Activated CD8-positive, alpha-beta memory T cell treated with anti-CD3 and anti-CD28 coated beads, Interleukin-2, amount 50 U/mL, for 24 hours (primary cell): ENCODE results near the gene TNKS1BP1.
A peak's percentile ranks its signal among the peaks of the same experiment; 100 is the strongest.
"Not testable (repeated sequence)": the region's sequence is repeated elsewhere in the genome, so short reads cannot be mapped to it uniquely, and the experiment has no call there.

Experiments used
- DNase-seq: peaks from one replicate; pipeline ENCODE4 v3.0.0-alpha.2; 2020; ENCODE audit errors: extremely low read depth

TNKS1BP1 gene

DNA sequence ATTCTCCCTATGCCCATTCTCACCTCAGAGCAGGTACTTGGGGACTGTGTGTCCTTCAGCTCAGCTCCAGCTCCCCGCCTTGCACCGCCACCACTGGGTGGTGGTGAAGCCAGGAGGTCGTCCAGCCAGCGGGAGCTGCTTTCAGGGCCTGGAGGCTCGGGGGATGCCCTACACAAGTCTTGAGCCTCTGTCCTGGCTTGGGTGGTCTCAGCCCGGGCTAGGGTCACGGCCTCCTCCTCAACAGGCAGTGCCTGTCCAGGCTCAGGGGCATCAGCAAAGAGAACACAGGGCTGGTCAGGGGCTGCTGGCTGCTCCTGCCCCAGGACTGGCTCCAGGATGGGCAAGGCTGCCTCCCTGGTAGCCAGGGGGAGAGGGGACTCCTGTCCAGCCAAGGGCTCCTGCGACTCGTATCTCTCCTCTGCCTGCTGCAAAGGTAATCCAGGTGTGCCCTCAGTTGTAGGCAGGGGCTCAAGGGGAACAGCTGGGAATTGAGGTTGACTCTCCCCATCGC lies 12.2 kb downstream of the TNKS1BP1 start:
- DNase-seq, result no peak

DNA sequence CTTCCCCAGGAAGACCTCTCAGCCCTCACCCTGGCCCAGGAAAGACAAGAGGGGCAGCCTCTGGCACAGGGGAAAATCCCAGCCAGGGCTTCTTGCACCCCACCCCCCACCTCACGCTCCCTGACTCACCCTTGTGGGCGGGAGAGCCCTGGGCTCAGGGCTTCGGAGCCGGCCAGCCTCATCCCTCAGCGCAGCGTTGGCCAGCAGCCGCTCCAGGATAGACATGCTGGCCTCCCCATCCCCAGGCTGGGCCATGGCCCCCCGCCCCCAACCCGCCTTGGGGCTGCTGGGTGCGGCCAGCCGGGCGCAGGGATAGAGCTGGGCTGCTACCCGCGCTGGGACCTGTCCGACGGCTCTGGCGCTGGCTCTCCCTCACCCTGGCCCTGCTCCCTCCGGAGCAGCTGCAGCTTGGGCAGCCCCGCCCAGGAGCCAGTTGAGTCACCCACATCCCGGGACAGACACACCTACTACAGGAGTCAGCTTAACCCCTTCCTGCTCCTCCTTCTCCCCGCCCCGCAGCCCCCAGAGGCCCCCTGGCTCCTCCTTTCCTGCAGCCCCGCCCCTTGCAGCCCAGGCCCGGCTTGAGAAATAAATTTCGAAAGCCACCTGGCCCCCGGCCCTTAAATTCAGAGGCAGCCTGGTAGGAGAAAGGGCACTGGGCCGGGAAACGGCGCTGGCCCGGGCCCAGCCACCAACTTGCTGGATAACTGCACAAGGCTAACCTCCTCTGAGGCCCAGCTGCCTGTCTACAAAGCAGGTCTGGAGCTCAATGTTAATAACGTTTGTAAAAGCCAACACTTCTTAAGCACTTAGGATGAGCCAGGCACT lies 13.4 kb downstream of the TNKS1BP1 start:
- DNase-seq, result peak; percentile 37

DNA sequence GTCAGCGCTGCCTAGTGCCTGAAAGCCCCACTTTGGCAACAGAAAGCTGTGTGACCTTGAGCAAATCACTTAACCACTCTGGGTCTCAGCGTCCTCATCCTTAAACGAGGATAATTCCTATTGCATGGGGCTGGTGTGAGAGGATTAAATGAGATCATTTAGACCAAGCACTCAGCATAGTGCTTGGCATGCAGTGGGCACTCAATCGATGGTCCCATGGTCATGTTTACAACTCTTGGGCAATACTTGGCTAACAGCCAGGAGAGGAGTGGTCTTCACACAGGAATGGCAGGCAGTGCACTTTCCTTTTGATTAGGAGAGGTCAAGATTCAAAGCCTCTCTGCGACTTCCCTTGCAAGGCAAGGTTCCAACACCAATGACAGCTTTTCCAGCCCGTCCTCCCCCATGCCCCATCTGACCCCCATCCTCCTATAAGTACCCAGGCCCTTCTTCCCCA lies 14.1 kb downstream of the TNKS1BP1 start:
- no peak for DNase-seq

DNA sequence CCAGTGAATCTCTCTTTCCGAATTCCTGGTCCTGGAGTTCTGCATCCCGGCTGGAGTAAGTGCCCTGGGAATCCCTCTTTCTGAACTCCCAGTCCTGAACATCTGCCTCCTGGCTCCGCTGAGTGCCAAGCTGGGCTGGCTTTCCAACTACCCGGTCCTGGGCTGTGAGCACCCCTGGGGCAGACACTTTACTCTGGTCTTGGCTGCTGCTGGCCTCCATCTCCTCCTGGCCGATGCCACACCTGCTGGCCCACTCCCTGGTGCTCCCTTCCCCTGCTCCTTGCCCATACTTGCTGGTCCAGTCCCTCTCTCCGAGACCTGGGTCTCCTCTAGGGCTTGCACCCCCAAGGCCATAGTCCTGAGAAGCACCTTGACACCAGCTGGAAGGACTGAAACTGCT lies 14.7 kb downstream of the TNKS1BP1 start:
- DNase-seq, result no peak

DNA sequence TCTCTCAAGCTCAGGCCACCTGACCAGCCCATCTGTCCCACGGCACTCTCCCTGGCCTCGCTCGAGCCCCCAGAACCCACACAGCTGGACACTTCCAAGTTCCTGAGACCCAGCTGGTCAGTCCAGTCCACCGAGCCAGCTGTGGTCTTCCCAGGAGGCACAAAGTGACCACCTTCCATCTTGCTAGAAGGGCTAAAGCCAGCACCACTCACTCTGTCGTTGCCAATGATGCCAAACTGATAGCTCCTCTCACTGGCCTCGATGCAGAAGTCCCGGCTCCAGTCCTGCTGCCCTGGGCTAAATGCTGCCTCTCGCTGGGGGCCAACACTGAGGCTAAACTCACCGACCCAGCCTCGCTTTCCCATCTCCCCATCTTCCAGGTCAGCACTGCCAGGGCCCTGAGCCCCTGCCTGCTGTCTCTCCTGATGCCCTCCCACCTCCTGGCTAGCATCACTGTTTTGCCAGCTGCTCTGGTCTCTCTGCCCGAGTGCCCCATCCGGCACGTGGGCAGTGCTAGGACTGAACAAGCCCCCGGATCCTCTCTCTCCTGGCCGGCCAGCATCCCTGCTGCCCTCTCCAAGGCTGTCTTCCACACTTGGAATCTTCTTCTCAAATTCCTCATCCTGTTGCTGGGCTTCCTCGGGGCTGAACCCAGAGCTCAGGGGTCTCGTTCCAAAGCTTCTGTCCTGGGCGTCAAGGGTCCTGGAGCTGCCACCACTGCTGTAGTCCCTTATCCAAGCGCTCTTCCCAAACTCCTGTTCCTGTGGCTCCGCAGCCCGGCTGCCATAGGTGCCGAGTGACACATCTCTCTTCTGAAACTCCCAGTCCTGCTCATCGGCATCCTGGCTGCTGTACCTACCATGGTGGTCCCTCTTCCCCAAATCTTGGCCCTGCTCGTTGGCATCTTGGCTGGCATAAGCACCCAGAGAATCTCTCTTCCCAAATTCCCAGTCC lies 15.4 kb downstream of the TNKS1BP1 start:
- DNase-seq, result no peak

DNA sequence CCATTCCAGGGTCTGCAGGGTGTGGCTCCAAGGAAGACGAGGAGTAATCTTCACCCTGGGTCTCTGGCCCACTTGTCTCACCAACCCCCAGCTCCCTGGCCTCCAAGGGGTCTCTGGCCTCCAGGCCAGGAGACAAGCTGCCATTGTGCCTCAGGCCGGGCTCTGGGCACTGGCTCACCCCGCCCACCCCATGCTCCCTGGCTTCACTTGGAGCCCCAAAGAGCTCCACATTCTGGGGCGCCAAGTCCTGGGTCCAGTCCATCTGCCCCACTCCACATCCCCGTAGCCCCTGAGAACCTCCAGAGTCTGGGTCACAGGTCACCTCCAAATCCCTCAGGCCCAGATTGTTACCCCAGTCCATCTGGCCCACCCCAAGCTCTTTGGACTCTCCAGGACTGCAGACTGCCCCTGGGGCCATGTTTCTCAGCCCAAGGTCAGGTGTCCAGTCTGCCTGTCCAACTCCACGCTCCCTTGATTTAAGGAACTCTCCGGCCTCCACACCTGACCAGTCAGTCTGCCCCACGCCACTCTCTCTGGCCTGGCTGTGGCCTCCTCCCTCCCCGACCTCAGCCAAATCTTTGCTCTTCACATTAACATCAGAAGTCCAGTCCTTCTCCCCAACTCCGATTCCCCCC lies 16.2 kb downstream of the TNKS1BP1 start:
- DNase-seq, result no peak

DNA sequence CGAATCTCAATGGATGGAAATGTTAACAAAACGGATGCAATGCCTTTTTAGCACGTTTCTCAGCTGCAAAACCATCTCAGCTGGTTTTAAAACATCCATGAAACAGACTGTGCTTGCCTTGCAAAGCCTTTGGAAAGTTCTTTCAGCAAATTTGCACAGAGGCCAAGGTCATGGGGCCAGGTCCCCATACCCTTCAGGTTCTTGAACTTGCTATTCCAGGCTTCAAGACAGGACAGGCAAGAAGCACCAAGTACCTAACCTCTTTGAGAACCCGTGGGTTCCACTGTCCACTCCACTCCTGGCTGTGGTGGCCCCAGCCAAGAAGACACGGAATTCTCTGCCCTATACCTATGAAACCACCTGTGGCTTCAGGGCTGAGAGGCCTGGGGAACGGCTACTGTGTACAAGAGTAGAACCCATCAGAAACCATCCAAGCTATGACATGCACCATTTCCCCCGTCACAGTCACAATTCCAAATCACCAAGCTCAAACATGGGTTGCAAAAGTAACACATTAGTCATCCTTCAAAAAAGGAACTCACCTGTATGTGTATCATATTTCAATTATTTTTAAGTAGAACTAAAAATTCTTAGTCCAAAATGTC lies 17.0 kb downstream of the TNKS1BP1 start:
- DNase-seq, result no peak

DNA sequence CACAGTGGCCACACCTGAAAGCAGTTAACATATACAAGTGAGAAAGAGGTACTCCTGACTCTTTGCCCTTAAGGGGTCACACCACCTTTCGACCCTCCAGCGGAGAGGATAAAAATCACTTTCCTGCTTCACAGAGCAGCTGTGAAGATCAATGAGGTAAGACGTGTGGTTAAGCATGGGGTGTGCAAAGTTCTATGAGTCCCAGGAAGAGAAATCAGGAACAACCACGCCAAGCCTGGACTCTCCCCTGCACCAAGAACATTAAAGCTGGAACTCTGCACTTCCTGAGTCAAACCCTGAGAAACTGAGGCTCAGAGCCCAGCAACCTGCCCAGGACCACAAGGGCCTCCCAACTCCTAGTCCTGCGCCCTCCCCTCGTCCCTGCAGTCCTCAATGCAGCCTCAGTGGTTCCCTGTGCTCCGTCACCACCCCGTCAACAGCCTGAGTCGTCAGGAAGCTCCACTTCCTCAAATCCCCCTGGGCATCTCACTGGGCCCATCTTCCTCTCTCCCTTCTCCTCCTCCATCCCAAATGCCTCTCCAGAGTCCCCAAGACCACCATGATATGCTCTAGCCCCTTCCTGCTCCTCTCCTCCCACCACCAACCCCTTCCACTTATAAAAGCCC lies 17.7 kb downstream of the TNKS1BP1 start:
- DNase-seq, result no peak

DNA sequence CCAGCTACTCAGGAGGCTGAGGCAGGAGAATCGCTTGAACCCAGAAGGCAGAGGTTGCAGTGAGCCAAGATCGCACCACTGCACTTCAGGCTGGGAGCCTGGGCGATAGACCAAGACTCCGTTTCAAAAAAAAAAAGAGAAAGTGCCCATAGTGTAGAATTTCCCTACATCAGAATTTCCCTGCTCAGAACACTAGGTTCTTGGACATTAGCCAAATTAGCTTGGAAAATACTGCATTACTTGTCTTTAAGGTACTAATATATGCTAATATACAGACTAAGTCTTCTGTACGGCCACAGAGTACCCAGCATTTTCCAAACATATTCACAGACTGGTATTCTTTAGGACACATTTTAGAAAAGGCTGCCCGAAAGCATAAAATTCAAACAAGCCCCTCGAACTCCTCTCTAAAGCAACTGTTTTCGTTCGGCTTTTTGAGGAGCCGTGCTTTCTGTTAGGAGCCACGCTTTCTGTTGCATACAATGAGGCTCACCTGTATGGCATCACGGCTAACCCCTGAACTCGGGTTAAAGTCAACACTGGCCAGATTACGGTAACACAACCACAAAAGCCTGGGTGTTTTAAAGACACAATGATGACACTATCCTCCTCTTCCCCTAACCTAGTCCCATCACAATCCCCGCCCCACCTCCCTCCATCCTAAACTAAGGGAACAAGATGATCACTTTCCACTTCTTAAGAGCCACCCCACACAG lies 18.4 kb downstream of the TNKS1BP1 start:
- DNase-seq, result no peak

DNA sequence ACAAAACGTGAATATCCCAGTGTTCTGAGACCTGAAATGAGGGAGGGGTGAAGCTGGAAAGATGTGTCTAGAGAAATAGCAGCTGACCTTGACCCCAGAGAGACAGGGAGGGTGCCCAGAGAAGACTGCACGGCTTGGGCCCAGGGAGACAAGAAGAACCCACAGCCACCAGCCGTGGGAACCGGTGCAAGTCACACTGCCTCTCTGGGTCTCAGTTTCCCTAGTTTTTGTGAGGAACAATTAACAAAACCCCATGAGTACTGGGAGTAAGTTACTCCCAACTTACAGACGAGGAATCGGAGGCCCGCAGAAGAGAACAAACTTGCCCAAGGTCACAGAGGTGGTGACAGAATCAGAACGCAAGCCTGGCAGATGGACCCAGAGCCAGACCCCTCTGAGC lies 19.2 kb downstream of the TNKS1BP1 start:
- no peak for DNase-seq

DNA sequence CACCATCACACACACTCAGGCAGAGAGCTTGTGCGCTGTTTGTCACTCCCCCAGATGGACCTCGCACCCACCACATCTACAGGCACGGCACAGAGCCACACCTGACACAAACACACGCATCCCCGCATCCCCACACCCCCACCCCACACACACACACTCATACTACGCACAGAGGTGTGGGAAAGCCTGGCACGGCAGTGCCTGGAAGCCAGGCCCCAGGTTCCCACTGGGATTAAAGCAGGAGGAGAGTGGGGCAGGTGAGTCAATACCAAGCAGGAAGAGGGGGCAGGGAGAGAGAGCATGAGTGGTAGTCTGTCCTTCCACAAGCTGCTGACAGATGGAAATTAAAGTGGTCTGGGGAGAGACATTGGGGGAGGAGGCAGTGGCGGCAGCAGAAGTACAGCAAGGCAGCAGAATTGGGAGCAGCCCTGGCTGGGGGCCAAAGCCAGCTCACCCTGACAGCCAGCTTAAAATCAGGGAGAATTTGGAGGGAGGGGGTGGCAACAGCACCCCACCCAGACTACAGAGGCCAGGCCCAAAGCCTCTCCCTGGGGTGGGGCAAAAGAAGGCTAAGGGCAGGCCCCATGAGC lies 20.7 kb downstream of the TNKS1BP1 start:
- DNase-seq, result no peak

DNA sequence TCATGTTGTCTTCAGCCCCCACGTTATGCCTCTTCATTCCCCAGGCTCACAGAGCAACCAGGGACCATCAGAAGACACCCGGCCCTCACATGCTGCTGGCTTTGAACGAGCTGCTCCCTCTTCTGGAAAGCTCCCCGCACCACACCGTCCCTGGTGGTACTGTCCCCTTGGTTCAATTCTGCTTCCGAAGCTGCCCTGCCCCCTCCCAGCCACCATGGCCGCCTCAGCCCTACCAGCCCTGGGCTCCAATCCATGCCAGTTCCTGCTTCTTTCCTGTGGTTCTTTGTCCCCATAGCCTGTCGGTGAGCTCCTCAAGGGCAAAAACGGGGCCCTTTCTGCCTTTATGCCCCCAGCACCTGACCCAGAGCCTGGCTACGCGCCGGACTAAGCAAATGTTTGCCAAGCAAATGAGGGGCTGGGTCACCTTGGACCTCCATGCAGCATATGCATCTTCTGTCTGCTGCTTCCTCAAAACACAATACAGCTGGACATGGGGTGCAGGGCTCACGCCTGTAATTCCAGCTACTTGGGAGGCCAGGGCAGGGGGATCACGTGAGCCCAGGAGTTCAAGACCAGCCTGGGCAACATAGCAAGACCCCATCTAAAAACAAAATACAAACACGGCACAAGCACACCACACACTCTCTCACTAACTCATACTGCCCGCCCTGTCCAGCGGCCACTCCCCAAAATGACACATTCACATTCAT lies 21.3 kb downstream of the TNKS1BP1 start:
- DNase-seq, result no peak

DNA sequence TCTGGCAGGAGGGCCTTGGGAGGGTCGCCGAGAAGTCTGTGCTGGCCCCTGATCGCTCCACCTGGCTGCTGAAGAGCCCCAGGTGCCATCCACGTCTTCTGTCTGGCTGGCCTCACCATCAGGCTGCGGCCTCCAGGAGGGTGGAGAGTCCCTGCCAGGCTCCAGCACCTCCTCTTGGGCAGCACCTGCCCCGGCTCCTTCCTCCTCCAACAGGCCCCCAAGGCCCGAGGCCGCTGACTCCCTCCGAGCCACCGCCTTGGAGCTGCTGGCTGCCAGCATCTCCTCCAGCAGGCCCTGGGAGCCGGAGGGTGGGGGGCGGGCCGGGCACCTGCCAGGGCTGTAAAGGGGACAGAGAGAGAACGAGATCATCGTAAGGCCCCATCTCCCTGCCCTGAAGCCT lies 22.3 kb downstream of the TNKS1BP1 start:
- DNase-seq, result no peak

DNA sequence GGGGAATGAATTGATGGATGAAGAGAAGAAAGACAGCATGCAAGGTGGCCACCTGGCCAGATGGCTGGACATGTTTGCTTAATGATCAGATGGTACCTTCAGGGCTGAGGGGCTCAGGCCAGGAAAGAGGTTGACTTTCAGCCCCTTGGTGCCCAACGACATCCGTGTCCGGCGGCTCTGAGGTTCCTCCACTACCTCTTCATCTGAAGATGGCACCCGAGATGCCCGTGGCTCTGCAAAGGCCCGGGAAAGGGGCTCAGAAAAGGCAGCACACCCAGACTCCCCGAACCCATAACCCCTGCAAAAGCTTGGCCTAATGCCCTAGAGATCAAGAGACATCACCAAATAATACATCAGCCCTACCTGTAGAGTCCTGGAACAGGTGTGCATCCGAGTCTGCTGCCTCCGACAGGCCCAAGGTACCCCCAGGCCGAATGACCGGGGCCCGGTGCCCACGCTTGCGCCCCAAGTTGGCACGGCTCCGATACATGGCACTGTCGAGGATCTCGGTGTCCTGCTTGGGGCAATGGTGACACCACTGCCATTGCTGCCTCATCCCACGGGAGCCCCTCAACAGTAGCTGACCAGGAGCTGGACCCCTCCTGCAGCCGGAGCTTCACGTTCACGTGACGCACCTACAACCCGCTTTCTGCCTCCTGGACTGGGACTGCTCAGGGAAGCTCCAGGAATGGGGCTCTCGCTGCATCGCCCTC lies 22.9 kb downstream of the TNKS1BP1 start:
- DNase-seq, result no peak

DNA sequence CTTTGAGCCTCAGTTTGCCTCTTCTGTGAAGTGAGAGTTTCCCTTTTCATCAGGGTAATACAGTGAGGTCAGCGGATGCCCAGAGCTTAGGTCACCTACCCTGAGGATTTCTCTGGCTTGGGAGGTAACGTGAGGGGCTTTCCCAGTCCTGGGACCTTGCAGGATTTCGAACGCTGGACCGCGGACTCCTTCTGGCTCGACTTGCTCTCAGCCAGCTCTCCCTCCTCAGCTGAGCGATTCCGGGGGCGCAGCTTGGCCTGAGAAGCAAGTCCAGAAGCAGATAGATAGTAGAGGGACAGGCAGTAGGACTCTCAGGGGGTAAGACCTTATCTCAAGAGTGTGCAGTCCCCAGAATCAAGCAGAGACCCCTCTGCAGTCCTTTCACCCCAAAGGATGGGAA lies 24.0 kb downstream of the TNKS1BP1 start:
- no peak for DNase-seq

DNA sequence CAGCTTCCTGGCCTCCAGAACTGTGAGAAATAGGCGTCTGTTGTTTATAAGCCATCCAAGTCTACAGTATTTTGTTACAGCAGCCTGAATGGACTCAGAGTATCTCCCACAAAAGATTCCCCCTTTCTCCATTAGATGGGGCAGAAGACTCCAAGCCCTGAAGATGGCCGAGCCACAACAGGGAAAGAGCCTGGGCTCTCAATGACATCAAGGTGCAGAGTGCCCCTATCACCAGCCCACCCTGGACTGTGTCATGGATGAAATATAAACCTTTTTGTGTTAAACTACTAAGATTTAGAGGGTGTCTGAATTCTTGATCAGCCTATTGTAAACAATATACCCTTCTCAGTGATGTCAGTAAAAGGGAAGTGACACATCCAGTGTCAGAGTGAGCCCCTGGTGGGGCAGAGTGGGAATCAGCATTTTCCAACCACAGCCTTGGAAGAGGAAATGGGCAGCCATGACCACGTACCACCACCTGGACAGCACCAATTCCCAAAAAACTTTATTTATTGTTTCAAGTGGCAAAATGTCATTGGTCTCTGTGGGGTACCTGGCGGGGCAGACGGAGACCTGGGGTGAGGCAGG lies 25.5 kb downstream of the TNKS1BP1 start:
- no peak for DNase-seq

DNA sequence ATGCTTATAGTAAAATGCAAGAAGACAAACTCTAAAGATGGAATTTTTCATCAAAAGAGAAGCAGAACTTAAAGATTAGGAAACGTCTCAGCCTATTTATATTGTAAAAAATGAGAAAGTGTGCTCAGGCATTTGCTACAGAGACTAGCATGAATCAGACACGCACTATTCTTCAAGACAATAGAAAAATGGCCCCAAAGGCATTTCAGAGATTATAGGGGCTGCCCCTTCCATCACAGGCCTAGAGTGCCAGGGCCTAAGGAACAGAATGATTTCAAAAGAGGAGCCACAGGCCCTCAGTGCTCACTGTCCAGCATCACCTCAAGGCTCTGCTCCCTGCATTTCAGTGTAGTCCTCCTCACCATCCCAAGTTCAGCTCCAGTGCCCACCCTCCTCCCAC lies 27.5 kb downstream of the TNKS1BP1 start:
- no peak for DNase-seq

DNA sequence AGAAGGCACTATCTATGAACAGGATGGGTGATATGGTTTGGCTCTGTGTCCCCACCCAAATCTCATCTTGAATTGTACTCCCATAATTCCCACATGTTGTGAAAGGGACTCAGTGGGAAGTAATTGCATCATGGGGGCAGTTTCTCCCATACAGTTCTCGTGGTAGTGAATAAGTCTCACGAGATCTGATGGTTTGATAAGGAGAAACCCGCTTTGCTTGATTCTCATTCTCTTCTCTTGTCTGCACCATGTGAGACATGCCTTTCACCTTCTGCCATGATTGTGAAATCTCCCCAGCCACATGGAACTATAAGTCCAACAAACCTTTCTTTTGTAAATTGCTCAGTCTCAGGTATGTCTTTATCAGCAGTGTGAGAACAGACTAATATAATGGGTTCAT lies 28.5 kb downstream of the TNKS1BP1 start:
- not testable (repeated sequence) for DNase-seq
